Stimulated activated CD8-positive, alpha-beta memory T cell treated with anti-CD3 and anti-CD28 coated beads, Interleukin-15, amount 100 ng/mL, for 24 hours (primary cell): ENCODE data around the gene TMEM182.
A peak's percentile ranks its signal among the peaks of the same experiment; 100 is the strongest.

Experiments
- DNase-seq: peaks from one replicate; pipeline ENCODE4 v3.0.0-alpha.2; 2020; ENCODE audit warnings: low read depth

TMEM182 gene, protein sequence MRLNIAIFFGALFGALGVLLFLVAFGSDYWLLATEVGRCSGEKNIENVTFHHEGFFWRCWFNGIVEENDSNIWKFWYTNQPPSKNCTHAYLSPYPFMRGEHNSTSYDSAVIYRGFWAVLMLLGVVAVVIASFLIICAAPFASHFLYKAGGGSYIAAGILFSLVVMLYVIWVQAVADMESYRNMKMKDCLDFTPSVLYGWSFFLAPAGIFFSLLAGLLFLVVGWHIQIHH

DNA sequence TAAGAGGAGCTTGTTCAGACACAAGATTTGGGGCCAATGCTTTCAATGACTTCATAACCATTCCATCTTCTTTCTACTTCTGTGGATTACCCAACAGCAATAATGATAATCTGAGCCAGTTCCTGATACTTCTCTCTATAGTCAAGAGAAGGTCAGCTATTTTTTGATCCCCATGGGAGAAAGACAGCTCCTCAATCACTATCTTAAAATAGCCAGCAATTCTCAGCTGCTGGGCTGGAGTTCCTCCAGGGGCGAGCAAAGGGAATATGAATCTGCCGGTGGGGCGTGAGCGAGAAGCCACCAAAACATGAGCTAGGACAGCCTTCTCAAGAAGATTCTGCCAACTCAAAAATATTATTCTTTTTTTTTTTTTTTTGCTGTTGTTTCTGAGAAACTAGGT lies at the start of gene TMEM182:
Gene TMEM182, plus strand, starts transcription at position 269 of the 400 bp plus-strand sequence. CDS start 187 bp downstream, outside the sequence.
- DNase-seq, result no peak

DNA sequence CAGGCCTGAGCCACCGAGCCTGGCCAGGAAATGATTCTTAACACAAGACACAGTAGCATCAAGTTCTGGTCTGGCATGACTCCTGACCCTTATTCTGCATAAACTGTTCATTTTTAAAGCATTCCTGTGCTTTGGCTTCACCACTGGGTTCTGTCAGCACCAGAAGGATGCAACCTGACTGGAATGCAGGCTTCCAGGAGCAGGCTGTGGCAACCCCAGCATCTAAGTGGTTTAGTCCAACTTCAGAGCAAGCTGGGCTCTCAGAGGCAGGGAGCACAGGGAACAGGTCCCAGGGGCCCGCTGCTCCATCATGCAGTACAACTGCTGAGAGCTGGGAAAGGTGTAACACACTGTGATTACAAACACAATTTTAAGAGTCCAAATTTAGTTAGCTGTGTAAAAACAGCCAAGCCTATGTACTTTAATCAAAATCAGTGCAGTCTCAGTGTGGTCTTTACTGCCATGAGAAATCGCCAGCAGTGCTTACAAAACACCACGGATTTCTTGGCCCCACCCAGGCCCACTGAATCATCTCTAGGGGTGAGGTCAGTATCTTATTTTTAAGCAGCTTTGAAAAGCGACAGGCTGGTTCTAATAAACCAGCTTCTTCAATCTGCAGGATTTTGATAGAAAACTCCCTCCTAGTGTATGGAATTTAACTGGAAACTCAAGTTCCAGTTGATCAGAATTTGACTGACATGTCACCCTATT lies 44.4 kb upstream of the TMEM182 start:
- DNase-seq, result no peak

DNA sequence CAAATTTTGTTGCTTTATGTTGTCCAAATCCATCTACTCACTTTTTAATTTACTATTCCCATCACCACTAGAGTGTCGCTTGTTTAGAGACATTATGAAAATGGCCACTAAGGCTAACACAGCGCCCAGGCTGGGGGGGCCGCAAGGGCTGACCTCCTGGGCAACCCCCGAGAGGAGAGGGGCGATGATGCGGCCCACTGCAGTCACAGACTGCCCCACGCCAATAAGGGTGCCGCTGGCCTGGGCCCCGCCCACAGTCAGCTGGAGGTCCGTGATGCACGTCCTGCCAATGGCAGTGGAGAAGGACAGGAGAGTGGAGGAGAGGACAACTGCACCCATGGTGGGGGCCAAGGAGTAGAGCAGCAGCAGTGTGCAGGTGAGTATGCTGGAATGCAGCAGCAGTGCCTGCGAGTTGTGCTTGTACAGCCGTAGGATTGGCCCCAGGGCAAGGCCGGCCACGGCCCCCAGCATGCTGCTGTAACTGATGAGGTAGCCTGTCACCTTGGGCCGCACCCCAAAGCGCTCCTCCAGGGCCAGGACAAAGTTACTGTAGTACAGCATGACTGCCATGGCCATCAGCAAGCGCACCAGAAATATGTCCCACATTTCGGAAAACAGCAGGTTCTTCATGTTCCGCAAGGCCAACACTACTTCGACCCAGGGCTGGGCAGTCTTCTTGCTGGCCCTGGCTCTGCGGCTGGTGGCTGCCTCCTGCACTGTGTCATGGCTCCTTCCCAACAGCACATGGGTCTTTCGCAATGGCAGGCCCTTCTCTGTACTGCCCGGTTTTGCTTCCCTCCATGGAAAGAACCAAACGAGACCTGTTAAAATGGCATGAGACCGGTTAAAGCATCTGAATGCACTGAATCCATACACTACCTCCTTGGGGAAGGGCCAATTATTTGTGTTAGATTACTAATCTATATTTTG lies 43.2 kb upstream of the TMEM182 start:
- DNase-seq, result no peak

DNA sequence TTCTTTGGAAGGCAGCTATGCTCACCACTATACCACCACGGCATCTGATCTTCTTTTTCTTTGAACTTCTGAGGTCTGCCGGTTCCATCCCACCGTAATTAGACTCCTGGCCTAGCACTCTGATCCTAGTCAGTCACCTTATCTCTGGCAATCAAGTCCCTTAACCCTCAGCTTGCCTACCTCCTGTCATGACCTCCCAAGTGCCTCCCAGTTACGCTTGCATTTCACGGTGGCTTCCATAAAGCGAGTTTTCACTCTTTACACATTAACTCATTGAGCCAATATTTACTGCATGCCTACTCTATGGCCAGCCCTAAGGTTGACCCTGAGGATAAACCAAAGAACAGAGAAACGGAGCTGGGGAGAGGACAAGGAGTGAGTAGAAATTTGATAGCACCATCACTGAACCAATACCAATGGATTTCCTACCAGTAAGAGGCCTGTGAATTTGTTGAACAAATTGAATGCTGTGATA lies 37.8 kb upstream of the TMEM182 start:
- DNase-seq, result no peak

DNA sequence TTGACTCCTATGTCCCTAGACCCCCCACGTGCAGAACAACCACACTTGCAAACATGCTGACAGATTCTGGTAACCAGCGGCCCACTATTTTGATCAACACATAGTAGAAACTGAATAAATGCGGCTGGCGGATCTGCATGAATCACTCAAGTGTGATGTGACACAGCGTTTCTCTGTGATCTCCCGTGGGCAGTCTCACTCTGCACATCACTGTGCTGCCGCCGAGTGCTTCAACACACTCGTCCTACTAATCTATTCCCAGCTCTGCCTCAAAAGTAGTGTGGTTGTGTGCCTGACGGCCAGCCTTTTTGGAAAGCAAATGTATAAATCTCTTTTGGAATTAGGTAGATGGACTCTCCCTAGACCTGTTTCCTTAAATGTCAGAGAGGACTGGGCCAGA lies 37.3 kb upstream of the TMEM182 start:
- DNase-seq, result no peak

DNA sequence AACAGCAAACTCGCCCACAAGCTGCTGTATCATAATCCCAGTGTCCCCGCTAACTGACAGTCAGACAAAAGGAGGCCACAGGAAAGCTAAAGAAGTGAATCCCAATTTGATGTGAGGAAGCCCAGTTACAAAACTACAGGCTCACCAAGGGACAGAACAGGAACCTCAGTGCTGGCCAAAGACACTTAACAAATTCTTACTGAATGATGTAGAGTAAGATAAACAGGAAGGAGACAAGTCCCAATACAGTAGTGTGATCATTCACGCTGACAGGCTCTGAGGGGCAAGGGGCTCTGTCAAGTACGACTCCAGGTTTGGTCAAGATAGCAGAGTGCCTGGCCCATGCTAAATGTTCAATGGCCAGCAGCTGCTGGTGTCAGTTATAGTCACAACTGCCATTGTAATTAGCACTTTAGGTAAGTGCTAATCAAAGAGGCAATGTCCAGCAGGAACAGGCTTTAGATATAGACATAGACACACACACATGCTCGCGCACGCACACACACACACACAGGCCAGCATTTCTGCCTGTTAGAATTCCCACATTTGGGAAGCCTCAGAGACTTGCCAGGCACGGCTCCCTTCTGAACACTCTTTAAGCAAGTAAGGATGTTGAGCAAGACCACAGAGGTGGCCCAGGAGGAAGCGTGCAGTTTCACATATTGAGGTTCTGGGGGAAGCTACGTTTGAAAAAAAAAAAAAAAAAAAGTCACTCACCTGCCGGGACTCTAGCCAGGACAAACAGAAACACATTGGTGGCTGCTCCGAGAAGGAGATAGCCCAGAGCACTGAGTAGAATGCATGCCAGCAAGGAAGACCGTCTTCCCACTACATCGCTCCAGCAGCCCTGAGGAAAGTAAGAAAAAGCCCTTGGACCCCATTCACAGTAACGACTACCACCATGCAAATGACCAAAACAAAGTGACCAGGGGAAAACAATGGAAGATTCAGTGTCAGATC lies 35.4 kb upstream of the TMEM182 start:
- no peak for DNase-seq

DNA sequence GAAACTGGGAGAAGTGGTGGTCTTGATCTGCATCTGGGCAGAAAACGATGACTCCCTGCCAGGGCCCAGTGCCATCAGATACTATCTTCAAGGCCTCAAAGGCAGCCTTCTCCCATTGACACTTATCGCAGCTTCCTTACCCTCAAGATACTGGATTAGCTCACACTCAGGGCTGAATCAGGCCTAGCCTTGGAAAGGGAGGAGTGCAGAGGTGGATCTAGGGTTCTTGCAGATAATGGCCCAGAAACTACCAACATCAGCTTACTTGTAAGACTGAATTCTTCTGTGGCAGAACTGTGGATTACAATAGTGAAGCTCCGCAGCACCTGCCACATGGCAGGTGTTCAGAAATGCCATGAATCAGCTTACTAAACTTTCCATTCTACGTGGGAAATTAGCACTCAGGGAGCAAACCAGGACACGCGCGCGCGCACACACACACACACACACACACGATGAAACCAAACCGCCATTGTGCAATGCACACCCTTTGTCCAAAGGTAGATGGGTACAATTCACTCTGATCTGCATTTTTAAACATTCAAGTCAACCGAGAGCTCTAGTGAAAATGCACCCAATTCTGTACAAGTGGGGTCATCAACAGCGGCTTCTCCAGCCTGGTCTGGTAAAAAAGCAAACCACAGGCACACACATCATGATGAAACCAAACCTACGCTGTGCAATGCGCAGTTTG lies 26.3 kb upstream of the TMEM182 start:
- no peak for DNase-seq

DNA sequence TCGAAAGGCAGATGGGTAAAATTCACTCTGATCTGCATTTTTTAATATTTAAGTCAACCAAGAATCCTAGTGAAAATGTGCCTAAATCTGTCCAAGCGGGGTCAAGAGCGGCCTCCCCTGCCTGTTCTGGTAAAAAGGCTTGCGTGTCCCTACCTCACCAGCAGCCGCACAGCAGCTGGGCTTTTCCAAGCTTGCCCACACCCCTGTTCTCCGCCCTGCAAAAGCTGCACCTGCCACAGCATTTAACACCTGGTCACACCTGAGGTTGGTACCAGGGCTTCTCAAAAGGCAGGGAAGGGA lies 25.8 kb upstream of the TMEM182 start:
- DNase-seq, result no peak

DNA sequence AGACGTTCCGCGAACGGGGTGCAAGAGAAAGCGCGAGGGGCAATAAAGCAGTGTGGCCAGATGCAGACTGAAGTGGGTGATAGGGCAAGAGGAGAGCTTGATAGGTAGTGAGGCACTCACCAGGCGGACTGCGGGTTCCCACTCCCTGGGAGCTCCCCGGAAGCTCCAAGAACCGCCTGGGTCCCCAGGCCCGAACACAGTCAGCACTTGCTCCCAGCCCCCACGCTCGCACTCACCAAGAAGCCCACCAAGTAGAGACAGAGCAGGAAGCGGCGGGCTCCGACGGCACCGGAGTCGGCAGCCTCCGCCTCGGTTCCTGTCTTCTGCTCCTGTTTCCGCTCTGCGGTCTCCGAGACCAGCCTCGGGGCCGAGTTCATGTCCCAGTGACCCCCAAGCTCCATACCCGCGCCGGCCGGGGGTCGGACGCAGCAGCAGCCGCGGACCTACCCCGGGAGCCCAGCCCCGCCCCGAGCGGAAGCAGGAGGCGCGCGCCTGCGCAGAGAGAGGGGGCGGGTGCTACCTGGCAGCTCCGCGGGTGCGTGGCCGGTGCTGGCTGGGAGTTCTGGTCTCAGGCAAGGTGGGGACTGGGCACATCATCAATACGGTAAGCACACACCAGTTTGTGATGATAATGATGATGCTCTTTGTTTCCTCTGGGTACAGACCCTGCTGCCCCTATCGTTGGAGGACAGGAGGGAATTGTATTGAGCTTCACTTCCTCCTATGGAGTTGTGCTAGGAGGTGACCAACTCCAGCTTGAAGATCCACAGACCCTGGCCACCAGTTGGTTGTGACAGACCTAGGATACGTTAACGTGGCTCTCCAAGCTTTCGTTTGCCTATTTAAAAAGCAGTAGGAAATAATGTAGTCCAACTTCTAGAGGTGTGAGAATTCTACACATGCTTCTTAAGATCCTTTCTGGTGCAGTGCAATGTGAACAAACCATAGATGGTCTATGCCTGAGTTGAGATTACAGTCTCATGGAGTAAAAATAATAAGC lies 25.1 kb upstream of the TMEM182 start:
- DNase-seq, result peak; percentile 80

DNA sequence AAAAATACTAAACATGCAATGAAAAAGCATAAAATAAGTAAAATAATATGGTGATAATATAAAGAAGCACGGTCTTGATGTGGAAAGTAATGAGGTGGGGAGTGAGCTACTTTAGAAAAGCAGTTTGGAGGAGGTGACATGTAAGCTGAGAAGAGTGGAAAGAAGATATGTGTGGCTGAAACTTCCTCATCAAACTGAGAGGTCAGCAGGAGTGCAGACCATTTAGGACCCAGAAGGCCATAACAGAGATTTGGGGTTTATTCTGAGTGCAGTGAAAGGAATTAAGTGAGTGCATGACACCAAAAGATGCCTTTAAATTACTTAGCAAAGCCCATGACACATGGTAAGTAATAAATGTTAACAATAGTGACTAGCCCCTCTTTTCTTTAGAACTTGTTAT lies 24.4 kb upstream of the TMEM182 start:
- DNase-seq, result no peak

DNA sequence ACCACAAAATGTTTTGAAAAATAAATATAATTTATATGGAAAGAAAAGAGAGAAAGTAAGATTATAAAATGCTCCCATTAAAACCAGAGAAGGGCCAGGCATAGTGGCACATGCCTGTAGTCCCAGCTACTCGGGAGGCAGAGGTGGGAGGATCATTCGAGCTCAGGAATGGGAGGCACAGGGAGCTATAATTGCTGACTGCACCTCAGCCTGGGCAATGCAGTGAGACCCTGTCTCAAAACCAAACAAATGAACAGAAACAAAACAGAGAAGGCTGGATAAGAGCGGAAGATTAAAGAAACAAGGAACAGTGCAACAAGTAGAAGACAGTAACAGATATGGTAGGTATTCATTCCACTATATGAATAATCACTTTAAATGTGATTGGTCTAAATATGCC lies 18.6 kb upstream of the TMEM182 start:
- DNase-seq, result no peak

DNA sequence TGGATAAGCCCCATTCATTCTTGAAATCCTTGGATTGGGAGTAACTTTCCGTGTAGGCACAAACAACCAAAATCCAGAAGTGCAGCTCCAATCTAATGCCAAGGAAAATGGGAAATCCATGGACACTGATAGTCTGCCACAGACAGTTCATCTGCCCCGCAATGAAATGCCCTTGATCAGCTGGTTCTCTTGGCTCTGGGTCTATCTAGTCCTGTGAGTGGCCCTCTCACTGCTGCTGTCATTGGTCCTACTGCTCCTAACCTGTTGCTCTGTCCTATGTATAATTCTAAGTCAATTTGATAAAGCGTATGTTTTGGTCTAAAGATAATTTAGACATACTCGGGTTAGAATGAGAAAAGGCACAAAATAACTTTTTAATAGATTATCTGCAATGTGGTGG lies 13.7 kb upstream of the TMEM182 start:
- DNase-seq, result no peak

DNA sequence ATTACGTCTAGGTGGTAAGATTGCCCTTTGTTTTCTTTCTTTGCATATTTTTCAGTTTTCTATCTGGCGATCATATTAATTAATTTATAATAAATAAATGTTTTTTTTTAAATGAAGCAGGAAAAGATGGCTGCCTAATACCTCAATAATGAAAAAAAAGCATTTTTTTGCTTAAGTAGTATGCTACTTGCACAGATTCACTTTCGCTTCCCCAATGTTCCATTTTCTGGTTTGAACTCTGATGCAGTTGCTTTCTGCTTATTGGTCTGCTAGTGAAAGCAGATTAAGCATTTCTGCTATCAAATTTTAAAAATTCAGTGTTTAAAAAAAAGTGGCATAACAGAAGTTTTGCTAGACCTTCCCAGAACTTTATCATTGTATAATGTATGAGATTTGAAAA lies 11.9 kb upstream of the TMEM182 start:
- DNase-seq, result no peak

DNA sequence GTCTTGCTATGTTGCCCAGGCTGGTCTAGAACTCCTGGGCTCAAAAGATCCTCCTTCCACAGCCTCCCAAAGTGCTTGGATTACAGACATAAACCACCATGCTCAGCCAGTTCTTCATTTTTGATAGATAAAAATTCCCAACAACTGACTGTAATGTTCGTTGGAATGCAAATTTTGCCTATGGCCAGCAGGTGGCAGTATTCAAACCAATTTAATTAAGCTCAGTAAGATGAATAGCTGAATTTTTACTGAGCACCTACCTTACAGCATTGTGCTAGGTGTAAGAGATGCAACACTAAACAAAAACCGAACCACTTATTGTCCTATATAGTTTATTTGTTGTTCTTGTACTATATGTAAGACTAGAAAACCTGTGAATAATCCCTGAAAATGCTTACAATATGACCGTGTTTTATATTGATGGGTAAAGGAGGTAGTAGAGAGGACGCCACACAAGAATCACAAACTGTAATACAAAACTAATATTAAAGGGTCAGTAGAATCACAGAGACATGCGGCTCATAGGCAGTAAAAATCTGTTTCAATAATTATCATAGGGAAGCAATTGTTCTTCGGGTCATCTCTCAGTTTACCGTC lies 8.2 kb upstream of the TMEM182 start:
- DNase-seq, result no peak

DNA sequence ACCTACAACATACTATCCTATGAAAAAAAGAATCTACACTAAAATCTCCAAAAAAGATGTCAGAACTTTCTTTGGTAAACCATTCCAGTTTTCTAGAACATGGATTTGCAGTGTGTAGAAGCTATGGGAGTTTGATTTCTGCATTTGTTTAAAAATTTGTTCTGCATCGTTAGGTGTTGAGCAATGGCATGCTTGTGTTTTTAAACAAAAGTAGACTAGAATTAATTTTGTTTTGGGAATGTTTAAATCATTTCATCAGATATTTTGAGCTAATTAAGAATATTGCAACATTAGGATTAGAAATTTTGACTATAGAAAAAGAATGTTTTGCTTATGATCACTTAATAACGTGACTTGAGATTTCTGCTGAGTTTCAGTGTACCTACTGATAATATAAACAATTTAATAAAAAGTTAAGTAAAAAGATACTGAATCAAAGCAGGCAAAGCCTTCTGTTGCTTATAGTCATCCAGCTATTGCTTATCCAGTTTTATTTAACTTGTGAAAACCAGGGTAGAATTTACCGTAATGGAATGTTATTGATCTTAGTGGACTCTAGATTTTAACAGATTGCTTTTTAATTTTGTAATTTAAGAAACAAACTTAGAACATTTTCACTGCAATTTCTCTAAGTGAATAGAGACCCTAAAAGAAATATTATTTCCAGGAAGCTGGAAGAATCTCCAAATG lies 7.2 kb upstream of the TMEM182 start:
- no peak for DNase-seq

DNA sequence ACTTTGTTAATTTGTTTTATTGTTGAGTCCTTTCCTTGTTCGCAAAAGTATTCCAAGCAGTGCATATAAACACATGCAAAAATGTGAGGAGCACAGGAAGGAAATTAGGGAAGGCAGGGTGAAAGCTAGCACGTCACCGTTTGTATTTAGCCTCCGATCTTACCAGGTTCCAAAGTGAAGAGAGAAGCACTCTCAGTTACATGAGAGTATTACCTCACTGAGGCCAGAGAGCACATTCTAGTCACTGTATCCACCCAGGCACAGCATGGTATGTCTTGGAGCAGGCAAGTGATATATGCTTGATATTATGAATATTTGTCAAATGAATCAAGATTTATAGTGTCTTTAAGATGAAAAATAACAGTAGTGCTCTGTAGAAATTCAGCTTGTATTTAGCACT lies 6.5 kb upstream of the TMEM182 start:
- DNase-seq, result no peak

DNA sequence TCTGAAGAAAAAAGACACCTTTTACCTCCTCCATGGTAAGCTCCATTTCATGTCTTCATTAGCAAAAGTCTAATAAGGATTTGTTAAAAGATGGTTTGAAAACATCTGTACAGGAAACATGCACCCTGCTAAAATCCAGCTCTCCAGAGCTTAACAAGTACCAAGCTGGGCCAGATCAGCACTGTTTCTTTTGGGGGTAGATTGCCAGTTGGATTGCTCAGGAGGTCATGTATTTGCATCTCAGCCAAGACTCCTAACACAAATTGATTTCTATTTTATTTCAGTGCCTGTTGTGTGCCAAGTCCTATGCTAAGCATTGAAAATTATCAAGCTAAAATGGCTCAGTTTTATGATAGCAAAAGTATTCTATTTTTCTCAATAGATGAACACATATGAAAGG lies 3.4 kb upstream of the TMEM182 start:
- no peak for DNase-seq

DNA sequence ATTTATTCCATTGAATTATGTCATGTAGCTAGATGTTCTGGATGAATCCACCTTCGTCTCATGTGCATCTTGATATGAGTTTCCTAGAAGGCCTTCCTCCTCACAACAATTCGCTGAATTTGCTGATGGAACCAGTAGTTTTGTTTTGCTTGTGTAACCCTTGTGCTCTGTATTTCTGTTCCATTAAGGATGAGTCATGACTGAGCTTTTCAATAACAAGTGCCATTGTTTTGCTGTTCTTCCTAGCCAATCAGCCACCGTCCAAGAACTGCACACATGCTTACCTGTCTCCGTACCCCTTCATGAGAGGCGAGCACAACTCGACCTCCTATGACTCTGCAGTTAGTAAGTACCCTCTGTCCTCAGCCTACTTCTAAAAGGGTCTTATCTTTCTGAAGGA lies 2.3 kb downstream of the TMEM182 start:
- DNase-seq, result no peak

DNA sequence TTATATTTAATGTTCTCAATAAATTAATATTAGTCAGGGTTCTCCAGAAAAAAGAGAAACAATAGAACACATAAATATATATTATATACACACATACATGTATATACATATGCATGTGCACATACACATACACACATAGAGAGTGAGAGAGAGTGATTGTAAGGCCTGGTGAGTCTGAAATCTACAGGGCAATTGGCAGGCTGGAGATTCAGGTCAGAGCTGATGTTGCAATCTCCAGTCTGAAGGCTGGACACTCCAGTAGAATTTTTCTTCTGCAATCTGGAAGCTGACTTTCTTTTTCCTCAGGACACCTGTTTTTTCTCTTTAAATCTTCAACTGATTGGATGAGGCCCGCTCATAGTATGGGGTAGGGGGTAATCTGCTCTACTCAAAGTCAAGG lies 3.2 kb downstream of the TMEM182 start:
- DNase-seq, result no peak
